ENCODE measurements around the gene TEAD1.

The TEAD1 gene

DNA sequence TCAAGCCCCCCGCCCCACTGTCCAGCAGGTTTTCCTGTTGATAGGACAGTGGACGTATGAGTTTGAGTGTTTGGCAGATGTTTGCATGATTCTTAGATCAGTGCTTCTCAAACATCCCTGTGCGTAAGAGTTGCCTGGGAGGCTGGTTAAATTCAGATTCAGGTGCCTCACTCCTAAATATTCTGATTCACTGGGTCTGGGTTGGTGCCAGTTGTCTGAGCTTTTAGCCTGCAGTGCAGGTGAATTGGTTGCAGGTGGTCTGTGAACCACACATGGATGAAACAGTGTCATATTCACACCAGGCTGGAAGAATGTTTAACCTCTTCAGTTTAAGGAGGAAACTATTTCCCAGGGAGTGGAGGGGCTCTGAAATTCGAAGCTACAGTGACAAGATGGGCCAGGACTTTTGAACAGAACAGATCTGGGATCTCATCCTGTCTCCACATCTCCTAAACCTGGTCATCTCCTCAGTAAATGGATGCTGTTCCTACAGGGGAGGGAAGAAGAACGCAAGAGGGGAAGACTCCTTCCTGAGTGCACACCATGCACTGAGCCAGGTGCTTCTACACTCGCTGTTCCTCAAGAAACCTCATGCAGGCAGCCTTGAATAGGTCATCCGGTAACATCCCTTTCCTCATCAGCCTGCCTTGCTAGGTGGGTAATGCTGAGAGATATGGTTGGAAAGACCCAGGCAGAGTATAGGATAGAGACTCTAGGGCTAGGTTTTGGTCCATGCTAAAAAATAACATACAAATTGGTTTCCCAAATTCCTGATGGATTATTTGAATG lies 47.8 kb downstream of the TEAD1 start:
- no peak for TF ChIP-seq FOXP2 (optimal IDR thresholded peaks at IDR 0.05; ENCODE audit: borderline replicate concordance, extremely low read depth, extremely low read length, insufficient read depth)
- no peak for TF ChIP-seq TAF1 (IDR thresholded peaks at IDR 0.05; ENCODE audit: borderline replicate concordance, insufficient read depth, low read length)
- TF ChIP-seq, protein P1, sequence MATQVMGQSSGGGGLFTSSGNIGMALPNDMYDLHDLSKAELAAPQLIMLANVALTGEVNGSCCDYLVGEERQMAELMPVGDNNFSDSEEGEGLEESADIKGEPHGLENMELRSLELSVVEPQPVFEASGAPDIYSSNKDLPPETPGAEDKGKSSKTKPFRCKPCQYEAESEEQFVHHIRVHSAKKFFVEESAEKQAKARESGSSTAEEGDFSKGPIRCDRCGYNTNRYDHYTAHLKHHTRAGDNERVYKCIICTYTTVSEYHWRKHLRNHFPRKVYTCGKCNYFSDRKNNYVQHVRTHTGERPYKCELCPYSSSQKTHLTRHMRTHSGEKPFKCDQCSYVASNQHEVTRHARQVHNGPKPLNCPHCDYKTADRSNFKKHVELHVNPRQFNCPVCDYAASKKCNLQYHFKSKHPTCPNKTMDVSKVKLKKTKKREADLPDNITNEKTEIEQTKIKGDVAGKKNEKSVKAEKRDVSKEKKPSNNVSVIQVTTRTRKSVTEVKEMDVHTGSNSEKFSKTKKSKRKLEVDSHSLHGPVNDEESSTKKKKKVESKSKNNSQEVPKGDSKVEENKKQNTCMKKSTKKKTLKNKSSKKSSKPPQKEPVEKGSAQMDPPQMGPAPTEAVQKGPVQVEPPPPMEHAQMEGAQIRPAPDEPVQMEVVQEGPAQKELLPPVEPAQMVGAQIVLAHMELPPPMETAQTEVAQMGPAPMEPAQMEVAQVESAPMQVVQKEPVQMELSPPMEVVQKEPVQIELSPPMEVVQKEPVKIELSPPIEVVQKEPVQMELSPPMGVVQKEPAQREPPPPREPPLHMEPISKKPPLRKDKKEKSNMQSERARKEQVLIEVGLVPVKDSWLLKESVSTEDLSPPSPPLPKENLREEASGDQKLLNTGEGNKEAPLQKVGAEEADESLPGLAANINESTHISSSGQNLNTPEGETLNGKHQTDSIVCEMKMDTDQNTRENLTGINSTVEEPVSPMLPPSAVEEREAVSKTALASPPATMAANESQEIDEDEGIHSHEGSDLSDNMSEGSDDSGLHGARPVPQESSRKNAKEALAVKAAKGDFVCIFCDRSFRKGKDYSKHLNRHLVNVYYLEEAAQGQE (IDR thresholded peaks at IDR 0.05; ENCODE audit: insufficient read depth in 1 of 2, low read depth in 2 of 2, low read length in 2 of 2) = no peak
- TF ChIP-seq SIN3A (IDR thresholded peaks at IDR 0.05; ENCODE audit: borderline replicate concordance, insufficient read depth, low read length) = no peak
- no peak for TF ChIP-seq POLR2AphosphoS5 (IDR thresholded peaks at IDR 0.05; ENCODE audit: low read depth, low read length)

DNA sequence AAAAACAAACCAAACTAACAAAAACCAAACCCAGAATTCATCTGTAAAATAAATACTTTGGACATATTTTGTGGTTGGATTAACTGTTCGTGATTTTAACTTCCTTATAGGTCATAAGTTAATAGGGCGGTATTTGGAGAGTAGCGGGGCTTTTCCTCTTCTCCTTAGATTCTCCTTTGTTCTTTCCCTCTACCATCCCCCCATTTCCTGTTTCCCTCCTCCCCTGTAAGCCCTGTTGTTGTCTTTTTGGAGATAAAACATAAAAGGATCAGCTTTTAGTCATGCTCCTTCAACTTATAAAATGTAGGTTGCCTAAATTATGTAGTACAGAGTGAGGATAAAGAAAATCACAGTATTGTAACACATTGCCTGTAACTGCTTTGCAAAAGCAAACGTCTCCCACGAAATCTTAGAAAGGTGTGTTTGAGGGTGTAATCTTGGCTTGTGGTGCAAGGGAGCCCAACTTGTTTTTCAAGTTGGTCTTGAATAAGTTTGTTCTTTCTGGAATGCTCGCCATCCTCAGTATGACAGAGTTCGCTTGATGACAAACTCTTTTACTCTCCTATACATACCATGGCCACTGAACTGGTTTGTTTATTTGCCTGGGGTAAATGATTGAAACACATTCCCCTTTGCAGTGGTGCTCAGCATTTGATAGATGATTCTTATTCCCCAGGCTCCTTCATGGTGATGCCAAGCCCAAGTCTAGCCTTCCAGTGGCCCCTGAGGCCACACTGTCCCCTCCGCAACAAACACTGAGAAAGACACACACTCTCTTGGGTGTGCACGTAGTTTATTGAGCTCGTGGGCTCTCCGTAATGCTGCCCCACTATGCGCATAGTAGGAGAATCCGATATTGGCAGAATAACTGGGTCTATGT lies 49.4 kb downstream of the TEAD1 start:
- no peak for TF ChIP-seq POLR2AphosphoS5 (IDR thresholded peaks at IDR 0.05; ENCODE audit: low read depth, low read length)
- TF ChIP-seq, protein P1 (IDR thresholded peaks at IDR 0.05; ENCODE audit: insufficient read depth in 1 of 2, low read depth in 2 of 2, low read length in 2 of 2) = no peak
- no peak for TF ChIP-seq TAF1 (IDR thresholded peaks at IDR 0.05; ENCODE audit: borderline replicate concordance, insufficient read depth, low read length)
- no peak for TF ChIP-seq FOXP2 (optimal IDR thresholded peaks at IDR 0.05; ENCODE audit: borderline replicate concordance, extremely low read depth, extremely low read length, insufficient read depth)
- no peak for TF ChIP-seq SIN3A (IDR thresholded peaks at IDR 0.05; ENCODE audit: borderline replicate concordance, insufficient read depth, low read length)

DNA sequence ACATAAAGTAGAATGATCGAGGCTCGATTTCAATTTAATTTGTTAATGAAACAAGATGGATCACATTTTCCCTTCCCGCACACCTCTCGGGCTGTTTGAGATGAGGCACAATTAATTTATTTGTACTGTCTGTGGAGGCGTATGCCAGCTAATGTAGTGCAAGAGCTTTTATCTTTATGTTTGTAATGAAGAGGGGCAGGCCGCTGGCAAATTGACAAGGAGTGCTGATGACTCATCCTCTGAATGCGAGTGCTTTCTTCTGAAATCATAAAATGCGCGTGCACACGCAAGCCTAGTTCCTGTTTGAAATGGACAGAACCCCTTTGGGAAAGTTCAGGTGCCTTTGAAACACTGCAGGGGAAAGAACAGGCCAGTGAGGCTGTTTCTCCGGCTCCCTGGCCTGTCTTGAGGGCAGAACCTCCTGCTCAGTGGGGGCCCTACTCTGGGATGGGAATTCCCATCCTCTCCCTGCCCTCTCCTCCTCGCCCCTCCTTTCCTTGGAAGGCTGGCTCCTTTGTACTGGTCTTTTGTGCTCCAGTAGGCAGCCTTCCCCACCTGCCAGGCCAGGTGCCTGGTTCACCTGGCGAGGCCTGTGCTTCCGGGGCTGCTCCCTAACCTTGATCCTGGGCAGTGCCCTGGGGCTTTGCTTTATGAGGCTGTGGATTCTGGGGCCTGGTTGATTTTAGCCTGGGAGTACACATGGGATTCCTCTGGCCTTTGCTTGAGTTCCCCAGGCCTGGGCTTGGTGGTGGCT lies 50.3 kb downstream of the TEAD1 start:
- TF ChIP-seq SIN3A (IDR thresholded peaks at IDR 0.05; ENCODE audit: borderline replicate concordance, insufficient read depth, low read length) (no peak), POLR2AphosphoS5 (IDR thresholded peaks at IDR 0.05; ENCODE audit: low read depth, low read length) (no peak), TAF1 (IDR thresholded peaks at IDR 0.05; ENCODE audit: borderline replicate concordance, insufficient read depth, low read length) (no peak), FOXP2 (optimal IDR thresholded peaks at IDR 0.05; ENCODE audit: borderline replicate concordance, extremely low read depth, extremely low read length, insufficient read depth) (no peak)
- TF ChIP-seq, protein P1 (IDR thresholded peaks at IDR 0.05; ENCODE audit: insufficient read depth in 1 of 2, low read depth in 2 of 2, low read length in 2 of 2) = peak in 1 of 2 experiments; percentile 62; a peak in 1 of 4 replicates

DNA sequence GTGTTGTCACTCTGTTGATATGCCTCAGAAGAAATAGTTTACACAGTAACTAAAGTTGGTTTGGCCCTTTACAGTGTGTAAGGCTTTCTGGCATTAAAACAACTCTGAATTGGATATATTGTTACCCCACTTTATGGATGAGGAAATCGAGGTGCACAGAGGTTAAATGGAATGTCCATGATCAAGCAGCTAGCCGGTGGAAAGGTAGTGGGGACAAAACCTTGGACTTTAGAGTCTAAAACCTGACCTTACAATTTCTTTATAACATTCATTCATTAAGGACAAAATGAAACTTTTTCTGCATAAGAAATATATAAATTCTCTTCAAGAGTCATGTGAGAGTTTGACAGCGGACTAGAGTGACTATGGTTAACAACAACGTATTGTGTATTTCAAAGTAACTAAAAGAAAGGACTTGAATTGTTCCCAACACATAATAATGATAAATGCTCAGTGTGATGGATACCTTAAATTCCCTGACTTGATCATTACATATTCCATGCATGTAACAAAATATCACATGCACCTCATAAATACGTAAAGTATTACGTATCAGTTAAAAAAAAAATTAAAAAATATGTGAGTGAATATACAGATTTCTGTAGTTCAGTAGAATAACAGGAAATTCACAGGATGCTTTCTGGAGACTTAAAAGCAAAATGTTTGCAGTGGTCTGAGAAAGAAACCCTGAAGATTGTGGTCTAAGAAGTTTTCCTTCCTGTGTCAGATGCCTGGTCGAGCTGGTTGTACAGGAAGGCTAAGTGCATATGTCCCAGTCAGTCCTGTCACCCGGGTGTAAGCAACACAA lies 51.0 kb downstream of the TEAD1 start:
- TF ChIP-seq TAF1 (IDR thresholded peaks at IDR 0.05; ENCODE audit: borderline replicate concordance, insufficient read depth, low read length) (no peak), SIN3A (IDR thresholded peaks at IDR 0.05; ENCODE audit: borderline replicate concordance, insufficient read depth, low read length) (no peak), POLR2AphosphoS5 (IDR thresholded peaks at IDR 0.05; ENCODE audit: low read depth, low read length) (no peak), FOXP2 (optimal IDR thresholded peaks at IDR 0.05; ENCODE audit: borderline replicate concordance, extremely low read depth, extremely low read length, insufficient read depth) (no peak)
- TF ChIP-seq, protein P1 (IDR thresholded peaks at IDR 0.05; ENCODE audit: insufficient read depth in 1 of 2, low read depth in 2 of 2, low read length in 2 of 2) = no peak
